ENCODE data around the gene MAGI1.

MAGI1 gene

GRCh38 chr3:65783117-65783516 is 255.6 kb downstream of the MAGI1 start:
- TF ChIP-seq, protein P1, sequence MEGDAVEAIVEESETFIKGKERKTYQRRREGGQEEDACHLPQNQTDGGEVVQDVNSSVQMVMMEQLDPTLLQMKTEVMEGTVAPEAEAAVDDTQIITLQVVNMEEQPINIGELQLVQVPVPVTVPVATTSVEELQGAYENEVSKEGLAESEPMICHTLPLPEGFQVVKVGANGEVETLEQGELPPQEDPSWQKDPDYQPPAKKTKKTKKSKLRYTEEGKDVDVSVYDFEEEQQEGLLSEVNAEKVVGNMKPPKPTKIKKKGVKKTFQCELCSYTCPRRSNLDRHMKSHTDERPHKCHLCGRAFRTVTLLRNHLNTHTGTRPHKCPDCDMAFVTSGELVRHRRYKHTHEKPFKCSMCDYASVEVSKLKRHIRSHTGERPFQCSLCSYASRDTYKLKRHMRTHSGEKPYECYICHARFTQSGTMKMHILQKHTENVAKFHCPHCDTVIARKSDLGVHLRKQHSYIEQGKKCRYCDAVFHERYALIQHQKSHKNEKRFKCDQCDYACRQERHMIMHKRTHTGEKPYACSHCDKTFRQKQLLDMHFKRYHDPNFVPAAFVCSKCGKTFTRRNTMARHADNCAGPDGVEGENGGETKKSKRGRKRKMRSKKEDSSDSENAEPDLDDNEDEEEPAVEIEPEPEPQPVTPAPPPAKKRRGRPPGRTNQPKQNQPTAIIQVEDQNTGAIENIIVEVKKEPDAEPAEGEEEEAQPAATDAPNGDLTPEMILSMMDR (IDR thresholded peaks at IDR 0.05; ENCODE audit: control extremely low read depth, extremely low read depth, low read depth, missing control alignments): no peak
- ChIA-PET POLR2A (no interaction called here), CTCF (interaction anchor here (1.5 to 2.1 kb wide), 3 partner anchors 17 to 132 kb away, joined by 3 to 8 read pairs (median 6); no protein-coding TSS in a partner anchor)

GRCh38 chr3:65781594-65781993 is 257.1 kb downstream of the MAGI1 start:
- no peak for DNase-seq (ENCODE audit: extremely low spot score)
- POLR2A ChIA-PET: no interaction called here
- TF ChIP-seq, protein P1 (IDR thresholded peaks at IDR 0.05; ENCODE audit: control extremely low read depth, extremely low read depth, low read depth, missing control alignments): no peak
- CTCF ChIA-PET: no interaction called here

More at GRCh38 chr3:65783117-65783516, 255.6 kb downstream of the MAGI1 start:
- no peak for DNase-seq (ENCODE audit: extremely low spot score)

GRCh38 chr3:65779390-65779789 is 259.3 kb downstream of the MAGI1 start:
- TF ChIP-seq, protein P1 (IDR thresholded peaks at IDR 0.05; ENCODE audit: control extremely low read depth, extremely low read depth, low read depth, missing control alignments): no peak
- POLR2A ChIA-PET: no interaction called here
- CTCF ChIA-PET: no interaction called here
- no peak for DNase-seq (ENCODE audit: extremely low spot score)

GRCh38 chr3:65778968-65779367 is 259.8 kb downstream of the MAGI1 start:
- CTCF ChIA-PET: no interaction called here
- POLR2A ChIA-PET: no interaction called here
- no peak for DNase-seq (ENCODE audit: extremely low spot score)
- TF ChIP-seq, protein P1 (IDR thresholded peaks at IDR 0.05; ENCODE audit: control extremely low read depth, extremely low read depth, low read depth, missing control alignments): no peak

DNA sequence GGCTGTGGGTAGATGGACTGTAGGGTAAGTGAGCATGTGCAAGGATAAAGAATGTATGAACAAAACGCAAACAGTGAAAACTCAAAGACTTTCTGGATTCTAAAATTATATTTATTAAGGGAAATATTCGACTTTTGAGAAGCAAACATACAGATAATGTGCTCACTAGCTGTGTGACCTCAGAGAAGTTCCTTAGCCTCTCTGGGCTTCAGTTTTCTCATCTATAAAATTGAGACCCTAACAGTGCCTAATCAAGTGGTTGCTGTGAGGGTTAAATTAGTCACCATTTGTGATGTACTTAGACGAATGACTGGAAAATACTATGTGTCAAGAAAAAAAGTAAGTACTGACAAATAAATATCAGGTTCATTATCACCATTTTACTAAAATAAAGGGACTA is 261.7 kb downstream of the MAGI1 start:
- ChIA-PET CTCF (no interaction called here), POLR2A (no interaction called here)
- TF ChIP-seq, protein P1 (IDR thresholded peaks at IDR 0.05; ENCODE audit: control extremely low read depth, extremely low read depth, low read depth, missing control alignments): no peak
- DNase-seq (ENCODE audit: extremely low spot score): no peak

GRCh38 chr3:65776494-65776893 is 262.2 kb downstream of the MAGI1 start:
- POLR2A ChIA-PET: no interaction called here
- CTCF ChIA-PET: no interaction called here
- DNase-seq (ENCODE audit: extremely low spot score): no peak
- TF ChIP-seq, protein P1 (IDR thresholded peaks at IDR 0.05; ENCODE audit: control extremely low read depth, extremely low read depth, low read depth, missing control alignments): no peak

- POLR2A ChIA-PET: no interaction called here
- TF ChIP-seq, protein P1 (IDR thresholded peaks at IDR 0.05; ENCODE audit: control extremely low read depth, extremely low read depth, low read depth, missing control alignments): no peak
- no peak for DNase-seq (ENCODE audit: extremely low spot score)
- CTCF ChIA-PET: no interaction called here
These were observed 262.6 kb downstream of the MAGI1 start for GRCh38 chr3:65776081-65776480.

All from GM10248 (cell line).